ENCODE data around the gene UTS2R. TPM values are rescaled to one million over a fixed set of nuclear protein-coding genes. Genes with fewer than 3 reads are reported as not detected.

The UTS2R gene
- total RNA-seq, 1 donor from 2014 or later: 0.76 TPM

DNA sequence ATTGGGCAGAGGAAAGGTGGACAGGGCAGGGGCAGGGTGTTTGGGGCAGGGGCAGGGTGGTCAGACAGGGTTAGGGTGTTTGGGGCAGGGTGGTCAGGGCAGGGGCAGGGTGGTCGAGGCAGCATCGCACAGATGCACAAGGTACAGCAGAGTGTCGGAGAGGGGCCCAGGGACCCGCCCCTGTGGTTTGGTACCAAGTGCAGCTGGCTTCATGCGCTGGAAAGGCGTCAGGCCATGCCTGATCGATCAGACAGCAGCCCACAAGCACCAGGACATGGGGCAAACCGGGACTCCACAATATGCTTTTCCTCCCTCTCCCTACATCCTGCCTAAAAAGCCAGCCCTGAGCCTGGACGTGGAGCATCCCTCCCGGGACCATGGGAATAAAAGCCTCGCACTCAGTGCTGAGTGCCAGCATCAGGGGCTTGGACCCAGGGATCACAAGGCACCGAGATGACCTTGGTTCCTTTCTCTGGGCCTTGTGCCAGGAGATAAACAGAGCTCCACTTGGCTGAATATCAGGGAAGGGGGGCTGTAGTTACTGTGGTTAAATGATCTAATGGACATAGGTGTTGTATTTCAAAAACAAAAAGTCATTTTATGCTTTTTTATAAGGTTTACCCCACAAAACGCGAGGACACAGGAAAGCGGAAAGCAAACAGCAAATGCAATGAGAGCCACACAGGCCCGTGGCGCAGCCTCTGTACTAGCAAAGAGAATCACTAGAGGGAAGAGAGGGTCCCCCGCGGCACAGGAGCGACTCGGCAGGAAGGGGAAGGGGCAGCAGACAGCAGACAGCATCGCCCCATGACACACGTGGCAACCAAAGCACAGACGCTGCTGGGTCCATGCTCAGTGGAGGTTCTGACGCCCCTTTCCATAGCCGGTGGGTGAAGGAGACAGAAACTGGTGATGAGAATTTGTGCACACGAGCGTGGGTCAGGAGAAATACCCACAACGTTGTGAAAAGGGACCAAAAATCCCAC is 41.3 kb downstream of the UTS2R start:
- no peak for DNase-seq (ENCODE audit: missing footprints)
- ATAC-seq: no peak
- intact Hi-C loops (cut with DNase I): no loop called here

GRCh38 chr17:82414548-82415281 is 43.1 kb downstream of the UTS2R start:
- ATAC-seq (peak; percentile 72), DNase-seq (ENCODE audit: missing footprints) (peak; percentile 87)
- intact Hi-C loops (cut with DNase I): loop anchor here (1.0 to 5.0 kb wide), 2 partner anchors 38 to 62 kb away; partner anchors contain the start of gene CYBC1

- ATAC-seq (no peak), DNase-seq (ENCODE audit: missing footprints) (no peak)
- intact Hi-C loops (cut with DNase I): loop anchor here (5.0 kb wide), 1 partner anchor 37 kb away; the partner anchor contains the start of gene CYBC1
These were observed 43.8 kb downstream of the UTS2R start for GRCh38 chr17:82415336-82415735.

DNA sequence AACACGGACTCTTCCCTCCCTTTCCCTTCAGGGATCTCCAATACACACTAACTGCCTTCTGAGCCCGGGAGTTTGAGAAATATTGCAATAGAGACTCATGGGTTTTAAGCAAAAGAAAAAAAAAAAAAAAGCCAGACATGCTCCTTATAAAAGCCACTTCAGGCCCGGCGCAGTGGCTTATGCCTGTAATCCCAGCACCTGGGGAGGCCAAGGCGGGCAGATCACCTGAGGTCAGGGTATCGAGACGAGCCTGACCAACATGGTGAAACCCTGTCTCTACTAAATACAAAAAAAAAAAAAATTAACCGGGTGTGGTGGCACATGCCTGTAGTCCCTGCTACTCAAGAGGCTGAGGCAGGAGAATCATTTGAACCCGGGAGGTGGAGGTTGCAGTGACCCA is 44.2 kb downstream of the UTS2R start:
- ATAC-seq: no peak
- no peak for DNase-seq (ENCODE audit: missing footprints)
- intact Hi-C loops (cut with DNase I): loop anchor here (5.0 kb wide), 1 partner anchor 37 kb away; the partner anchor contains the start of gene CYBC1

DNA sequence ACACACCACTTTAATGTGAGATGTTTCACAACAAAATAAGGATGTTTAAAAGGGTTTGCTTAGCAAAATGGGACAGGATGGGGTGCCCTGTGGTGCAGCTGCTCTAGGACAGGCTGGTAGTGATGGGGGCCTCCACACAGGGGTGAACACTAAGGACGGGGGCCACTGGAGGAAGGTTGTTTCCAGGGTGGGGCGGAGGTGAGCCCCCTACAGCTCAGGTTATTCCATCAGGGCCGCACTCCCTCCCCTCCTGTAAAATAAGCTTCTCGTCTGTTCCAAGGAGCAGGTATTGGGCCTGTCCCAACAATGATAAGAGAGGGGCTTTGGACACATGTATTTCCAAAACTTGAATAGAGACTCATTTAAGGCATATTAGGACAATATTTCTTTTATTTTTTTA is 44.7 kb downstream of the UTS2R start:
- ATAC-seq (no peak), DNase-seq (ENCODE audit: missing footprints) (no peak)
- intact Hi-C loops (cut with DNase I): loop anchor here (5.0 kb wide), 1 partner anchor 36 kb away; the partner anchor contains the start of gene CYBC1

DNA sequence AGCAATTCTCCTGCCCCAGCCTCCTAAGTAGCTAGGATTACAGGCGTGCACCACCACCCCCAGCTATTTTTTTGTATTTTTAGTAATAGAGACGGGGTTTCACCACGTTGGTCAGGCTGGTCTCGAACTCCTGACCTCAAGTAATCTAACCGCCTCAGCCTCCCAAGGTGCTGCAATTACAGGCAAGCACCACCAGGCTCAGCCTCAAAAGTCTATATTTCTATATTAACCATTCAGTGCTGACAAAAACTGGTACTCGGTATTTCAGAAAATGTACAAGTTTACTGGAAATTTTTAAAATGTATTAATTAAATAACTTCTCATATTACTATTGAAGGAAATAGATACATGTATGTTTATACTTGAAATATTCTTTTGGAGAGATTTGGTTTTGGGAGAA is 45.2 kb downstream of the UTS2R start:
- intact Hi-C loops (cut with DNase I): loop anchor here (5.0 kb wide), 1 partner anchor 36 kb away; the partner anchor contains the start of gene CYBC1
- no peak for DNase-seq (ENCODE audit: missing footprints)
- no peak for ATAC-seq

DNA sequence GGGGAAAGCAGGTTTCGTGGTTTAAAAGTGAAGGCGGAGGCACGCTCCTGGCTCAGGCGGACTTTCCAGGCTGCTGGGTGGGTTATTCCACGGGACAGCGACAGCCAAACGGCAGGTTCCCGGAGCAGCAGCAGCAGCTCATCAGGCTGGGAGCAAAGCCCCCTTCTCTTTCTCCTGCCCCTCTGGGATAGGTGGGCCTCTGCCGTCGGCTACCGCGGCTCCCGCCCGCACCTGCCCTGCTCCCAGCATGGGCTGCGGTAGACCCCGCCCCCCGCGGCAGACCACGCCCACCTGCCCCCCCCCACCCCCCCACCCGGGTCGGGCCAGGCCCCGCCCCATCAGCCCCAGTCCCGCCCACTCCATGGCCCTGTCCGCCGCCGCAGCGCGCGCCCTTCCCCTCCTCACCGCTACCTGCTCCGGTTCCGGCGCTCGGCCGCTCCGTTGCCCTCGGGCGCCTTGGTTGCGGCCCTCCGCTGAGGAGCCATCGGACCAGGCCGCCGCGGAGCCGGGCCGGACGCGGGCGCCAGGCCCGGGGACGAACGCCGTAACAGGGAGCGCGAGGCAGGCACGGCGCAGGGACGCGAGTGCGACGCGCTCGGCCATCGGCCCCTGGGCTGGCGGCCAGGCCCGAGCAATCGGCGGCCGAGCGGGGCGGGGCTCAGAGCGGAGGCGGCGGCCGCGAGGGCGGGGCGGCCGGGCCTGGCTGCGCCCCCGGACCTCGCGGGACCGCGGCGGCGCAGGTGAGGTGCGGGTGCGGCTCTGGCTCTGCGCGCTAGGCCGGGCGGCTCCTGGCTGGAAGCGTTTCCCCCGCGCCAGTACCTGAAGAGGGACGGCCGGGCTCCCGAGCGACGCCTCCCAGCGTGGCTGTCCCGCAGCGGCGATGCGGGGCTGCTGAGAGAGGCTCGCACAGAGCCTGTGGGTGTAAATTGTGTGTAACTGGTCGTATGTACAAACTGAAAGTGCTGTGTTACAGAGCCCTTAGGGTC is 46.7 kb downstream of the UTS2R start, which contains the start of the genes HEXD and OGFOD3:
Gene HEXD, plus strand, starts transcription at position 347 of the 986 bp plus-strand sequence. CDS start 1,453 bp downstream, outside the sequence.
Gene OGFOD3, minus strand, starts transcription at position 586 of the 986 bp plus-strand sequence. Its CDS starts 101 bp downstream, at position 485.
- peak; percentile 94 for ATAC-seq
- DNase-seq (ENCODE audit: missing footprints): peak; percentile 92
- intact Hi-C loops (cut with DNase I): loop anchor here (1.0 to 5.0 kb wide), 2 partner anchors 34 to 230 kb away; partner anchors contain the start of genes CYBC1 and WDR45B

GRCh38 chr17:82419540-82419939 is 48.0 kb downstream of the UTS2R start:
- ATAC-seq: no peak
- intact Hi-C loops (cut with DNase I): loop anchor here (5.0 kb wide), 1 partner anchor 33 kb away; the partner anchor contains the start of gene CYBC1
- no peak for DNase-seq (ENCODE audit: missing footprints)

DNA sequence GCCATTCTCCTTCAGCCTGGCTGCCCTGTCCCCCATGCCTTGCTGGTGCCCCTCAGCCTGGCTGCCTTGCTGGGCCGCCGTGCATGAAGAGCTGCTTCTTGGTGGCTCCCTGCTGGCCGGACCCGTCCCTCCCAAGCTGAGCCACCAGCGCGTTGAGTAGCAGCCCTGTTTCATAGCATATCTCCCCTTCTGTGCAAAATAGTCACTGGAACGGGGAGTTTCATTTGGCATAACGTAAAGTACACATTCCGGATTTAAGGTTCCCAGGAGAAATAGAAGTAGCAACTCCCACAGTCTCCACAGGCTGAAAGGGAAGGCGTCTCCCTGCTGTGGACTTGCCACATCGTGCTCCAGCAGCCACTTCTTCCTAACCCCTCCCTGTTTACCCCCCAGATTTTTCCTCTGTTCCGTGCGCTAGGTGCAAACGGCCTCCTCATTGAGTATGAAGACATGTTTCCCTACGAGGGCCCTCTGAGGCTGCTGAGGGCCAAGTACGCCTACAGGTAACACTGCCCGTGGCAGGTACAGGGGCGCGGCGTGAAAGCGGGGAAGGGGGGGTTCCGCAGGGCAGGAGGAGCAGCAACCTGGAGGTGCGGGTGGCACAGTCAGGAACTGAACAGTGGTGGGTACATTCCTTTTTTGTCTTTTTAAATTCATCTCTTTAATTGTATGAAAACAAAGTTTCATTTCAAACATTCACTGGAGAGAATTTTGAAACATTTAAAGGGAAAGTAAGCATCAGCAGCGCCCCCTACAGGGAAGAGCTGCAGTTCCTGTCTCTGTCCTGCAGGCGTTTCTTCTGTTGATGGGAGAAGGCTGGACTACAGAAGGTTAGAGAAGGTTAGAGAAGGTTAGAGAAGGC is 52.7 kb downstream of the UTS2R start:
- intact Hi-C loops (cut with DNase I): no loop called here
- peak; percentile 38 for ATAC-seq

GRCh38 chr17:82424863-82425159 is 53.2 kb downstream of the UTS2R start:
- ATAC-seq (no peak), DNase-seq (ENCODE audit: missing footprints) (no peak)
- intact Hi-C loops (cut with DNase I): no loop called here

More for the DNA sequence above, 52.7 kb downstream of the UTS2R start:
- DNase-seq (ENCODE audit: missing footprints): no peak

Other genes starting within 250 kb of the UTS2R start
- gene CCDC57, start 158.9 kb upstream of the UTS2R start, total RNA-seq: 7.9 TPM
- gene SLC16A3, start 142.7 kb upstream of the UTS2R start, total RNA-seq: 10.4 TPM
- gene CSNK1D, start 98.1 kb upstream of the UTS2R start, total RNA-seq: 62.6 TPM
- 0.73 TPM for gene CD7, start 54.2 kb upstream of the UTS2R start, total RNA-seq
- gene SECTM1, start 38.0 kb upstream of the UTS2R start, total RNA-seq: 4.9 TPM
- gene TEX19, start 12.5 kb upstream of the UTS2R start, total RNA-seq: not detected
- gene HEXD, start 46.6 kb downstream of the UTS2R start, total RNA-seq: 14.4 TPM
- 23.5 TPM for gene OGFOD3, start 46.8 kb downstream of the UTS2R start, total RNA-seq
- gene CYBC1, start 79.0 kb downstream of the UTS2R start, total RNA-seq: 29.4 TPM
- gene NARF, start 87.0 kb downstream of the UTS2R start, total RNA-seq: 72.7 TPM
- gene FOXK2, start 148.0 kb downstream of the UTS2R start, total RNA-seq: 39.4 TPM